NCI-H2196 (cell line): ENCODE results near the gene ZC3H14.

Experiments used
- DNase-seq: peaks from one replicate; lab custom pipeline; 2025; ENCODE audit not compliant: unreplicated experiment; lab: John Stamatoyannopoulos, UW

The ZC3H14 gene

DNA sequence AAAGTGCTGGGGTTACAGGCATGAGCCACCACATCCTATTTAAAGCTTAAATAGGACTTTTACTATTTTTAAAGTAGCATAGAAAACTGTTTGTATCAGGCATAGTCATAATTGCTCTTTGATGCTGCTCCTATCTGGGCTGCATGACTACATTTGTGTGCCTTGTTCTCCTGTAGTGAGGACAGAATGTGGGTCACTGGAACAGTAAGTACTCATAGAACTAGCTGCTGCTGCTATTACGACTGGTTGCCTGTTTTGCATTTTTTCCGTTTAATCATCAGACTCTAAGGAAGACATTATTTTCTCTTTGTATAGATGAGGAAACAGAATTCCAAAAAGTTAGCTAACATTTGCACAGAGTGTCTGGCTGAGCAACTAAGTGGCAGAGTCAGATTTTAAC is 42.8 kb downstream of the ZC3H14 start:
- no peak for DNase-seq

DNA sequence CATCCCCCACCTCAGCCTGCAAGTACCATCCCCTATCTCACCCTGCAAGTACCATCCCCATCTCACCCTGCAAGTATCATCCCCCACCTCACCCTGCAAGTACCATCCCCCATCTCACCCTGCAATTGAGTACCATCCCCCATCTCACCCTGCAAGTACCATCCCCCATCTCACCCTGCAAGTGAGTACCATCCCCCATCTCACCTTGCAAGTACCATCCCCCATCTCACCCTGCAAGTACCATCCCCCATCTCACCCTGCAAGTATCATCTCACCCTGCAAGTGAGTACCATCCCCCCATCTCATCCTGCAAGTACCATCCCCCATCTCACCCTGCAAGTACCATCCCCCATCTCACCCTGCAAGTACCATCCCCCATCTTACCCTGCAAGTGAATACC is 45.0 kb downstream of the ZC3H14 start:
- DNase-seq, result no peak

DNA sequence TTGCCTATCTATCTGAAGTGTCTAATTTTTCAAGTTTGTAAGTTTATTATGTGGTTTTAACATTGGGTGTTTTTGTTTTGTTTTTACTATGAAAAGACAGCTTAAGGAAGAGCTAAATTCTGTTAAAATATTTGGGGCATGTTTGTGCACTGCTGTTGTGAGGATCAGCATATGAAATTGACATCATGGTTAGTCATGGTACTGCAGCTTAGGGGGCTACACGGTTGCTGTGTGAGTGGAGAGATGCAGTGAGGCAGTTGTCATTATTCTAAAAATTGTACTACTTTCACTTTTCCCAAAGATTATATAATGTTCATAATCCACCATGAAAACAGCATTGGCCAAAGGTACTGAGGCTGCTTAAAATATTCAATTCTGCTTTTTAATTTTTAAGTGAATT is 49.0 kb downstream of the ZC3H14 start:
- DNase-seq, result no peak

DNA sequence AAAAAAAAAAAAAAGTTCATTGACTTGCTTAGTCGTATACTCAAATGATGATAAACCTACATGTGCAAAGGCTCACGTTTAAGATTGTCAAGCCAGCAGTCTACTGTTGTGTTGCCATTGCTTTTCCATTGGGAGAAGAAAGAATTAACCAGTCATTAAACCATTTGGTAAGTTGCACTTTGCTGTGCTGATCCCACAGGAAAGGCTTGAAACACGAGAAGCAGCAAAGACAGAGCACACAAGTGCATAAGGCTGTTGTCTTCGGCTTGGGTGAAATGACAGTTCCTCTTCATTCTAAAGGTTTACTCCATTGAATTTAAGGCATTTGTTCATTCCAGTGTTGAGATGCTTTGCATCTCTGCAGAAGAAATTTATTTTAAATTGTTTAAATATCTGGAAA is 50.1 kb downstream of the ZC3H14 start:
- no peak for DNase-seq

DNA sequence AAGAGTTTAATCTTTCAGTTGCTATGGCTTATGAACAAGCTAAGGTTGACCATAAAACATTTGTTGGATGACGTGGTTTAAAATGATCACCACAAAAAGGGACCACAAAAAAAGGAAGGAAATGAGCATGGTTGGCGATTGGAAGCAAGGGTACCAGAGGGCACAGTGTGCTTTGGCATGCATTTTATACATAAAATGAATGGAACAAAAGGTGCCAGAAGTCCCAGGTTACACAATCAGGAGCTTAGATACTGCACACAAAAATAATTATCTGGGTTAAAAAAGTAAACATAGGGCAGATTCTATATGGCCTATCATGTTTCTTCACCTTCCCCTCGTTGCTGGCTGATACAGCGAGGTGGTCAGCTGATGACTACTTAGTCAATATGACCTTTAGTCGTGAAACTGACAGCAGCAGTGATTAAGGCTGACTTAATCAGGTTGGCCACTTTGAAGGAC is 50.7 kb downstream of the ZC3H14 start:
- peak; percentile 20 for DNase-seq

DNA sequence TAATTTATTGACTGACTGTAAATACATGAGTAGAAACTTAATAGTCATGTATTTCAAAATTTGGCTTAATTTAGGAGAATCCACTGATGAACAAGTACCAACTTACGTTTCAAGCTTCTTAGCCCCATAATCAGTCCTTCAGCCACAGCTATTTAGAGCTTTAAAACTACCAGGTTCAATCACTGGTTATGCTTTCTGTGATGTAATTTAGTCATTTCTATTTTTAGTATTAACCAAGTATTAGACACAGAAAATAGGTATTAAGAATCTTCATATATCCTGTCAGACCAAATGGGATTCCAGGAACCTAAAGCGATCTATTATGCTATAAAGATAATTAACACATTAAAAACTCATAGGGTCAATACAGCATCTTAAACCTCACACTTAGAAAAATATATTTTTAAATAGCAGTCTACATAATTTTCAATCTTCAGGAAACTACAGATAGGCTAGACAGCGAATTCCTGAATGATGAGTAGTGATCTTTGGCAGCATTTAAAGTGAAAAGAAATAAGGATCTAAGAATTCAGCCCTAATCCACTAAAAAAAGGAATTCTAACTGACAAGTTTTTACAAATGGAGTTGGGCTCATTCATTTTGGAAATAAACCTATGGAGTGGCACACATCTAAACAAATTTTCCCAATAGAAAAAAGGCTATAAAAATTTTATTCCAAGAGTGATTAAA is 51.5 kb downstream of the ZC3H14 start:
- DNase-seq, result no peak

DNA sequence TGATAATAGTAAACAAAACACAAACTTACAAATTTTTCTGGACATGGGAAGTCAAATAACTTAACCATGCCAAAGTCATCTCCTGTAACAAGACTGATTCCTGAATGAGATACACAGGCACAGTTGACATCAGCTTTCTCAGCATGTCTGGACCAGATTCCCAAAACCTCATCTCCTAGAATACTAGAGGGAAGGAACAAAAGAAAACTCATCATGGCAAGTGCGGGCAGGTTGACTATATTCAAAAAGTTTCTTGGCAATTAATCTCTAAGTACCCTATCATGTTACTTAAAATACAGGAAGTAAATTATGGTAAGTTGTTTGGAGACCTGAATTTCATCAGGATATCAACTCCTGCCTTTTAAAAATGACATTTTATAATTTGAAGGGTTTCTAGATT is 53.9 kb downstream of the ZC3H14 start:
- DNase-seq, result no peak

DNA sequence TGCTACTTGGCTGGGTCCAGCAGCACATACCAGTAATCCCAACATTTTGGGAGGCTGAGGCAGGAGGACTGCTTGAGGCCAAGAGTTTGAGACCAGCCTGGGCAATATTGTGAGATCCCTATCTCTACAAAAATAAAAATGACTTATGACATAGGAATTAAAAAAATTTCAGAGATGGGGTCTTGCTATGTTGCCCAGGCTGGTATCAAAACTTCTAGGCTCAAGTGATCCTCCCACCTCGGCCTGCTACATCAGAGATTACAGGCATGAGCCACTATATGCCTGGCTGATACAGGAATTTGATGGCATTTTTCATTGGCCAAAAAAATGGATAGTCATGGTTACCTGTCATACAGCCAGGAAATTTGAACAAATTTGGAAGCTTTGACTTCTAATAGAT is 54.6 kb downstream of the ZC3H14 start:
- DNase-seq, result no peak

DNA sequence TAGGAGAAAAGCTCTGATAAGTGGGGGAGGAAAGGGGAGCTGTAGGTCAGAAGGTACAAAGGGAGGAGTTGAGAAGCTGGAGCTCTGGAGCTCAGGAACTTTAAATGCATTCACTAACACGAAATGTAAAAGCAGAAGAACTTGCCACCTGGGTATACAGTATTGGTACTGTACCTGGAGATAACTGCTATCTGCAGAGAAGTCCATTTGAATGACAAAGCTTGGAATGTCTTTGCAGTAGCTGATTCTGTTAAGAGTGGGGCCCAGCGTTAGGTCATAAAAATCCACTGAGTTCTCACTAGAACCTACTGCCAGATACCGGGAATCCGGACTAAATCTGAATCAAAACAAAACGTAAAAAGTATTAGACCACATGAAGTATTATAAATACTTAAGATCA is 55.6 kb downstream of the ZC3H14 start:
- no peak for DNase-seq

DNA sequence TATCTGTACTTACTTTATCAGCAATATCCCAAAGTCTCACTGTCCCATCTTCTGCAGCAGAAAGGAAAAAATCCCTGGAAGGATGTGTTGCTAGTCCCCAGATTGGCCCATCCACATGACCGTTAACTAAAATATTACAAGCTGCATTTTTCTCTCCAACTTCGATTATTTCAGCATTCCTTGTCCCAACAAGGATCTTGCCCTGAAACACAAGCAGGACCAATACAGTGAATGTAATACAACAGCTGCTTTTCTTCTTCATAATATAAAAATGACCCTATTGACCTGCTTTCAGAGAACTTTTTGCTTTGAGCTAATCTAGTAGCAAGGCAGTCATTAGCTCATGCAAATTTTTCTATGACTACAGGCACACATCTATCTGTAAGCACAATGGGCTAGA is 58.3 kb downstream of the ZC3H14 start:
- DNase-seq, result no peak

DNA sequence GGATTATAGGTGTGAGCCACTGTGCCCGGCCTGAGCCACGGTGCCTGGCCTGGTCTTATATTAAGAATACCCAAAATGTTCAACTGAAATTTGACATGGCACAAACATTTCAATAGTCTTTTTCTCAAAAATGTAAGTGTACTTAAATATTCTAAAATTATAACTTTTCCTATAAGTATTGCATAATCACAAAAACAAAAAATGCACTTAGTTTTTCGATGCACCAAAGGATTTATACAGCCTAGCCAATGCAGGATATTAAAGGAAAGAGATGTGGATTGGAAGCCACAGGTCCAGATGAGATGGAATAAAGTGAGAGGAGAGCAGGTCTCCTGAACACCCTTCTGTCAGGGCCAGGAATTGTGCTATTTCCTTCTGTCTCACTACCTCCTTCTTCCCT is 62.8 kb downstream of the ZC3H14 start:
- DNase-seq, result no peak

DNA sequence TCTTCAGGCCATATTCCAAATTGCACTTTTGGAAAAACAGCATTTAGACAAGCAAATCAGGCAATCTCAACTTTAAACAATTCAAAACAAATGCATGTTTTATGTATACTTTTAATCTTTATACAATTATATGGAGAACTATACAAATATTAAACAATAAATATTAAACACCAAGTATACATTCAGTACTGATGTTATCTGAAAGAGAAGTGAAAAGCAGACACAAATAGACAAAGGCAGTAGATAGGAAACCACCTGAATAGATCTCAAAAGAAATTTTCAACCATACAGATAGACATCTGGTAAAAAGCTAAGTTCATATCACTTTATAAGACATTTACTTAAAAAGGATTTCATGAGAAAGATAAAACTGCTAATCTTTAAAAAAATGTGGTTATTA is 65.2 kb downstream of the ZC3H14 start:
- DNase-seq, result no peak

DNA sequence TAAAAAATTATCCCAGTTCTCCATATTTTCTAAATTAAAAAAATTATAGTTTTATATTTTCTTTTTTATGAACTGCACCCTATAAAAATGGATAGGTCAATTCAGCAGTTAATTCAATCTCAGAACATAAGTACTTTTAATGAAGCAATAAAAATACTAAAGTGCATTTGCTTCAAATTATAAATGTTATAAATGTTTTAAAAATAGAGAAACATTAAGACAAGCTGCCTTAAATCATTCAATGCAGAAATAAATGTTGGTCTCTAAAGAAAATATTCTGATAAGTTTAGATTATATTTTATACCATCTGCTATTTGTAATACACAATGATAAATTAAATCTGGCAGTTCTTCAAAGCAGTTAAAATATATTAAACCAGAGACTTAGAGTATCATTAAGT is 65.6 kb downstream of the ZC3H14 start:
- no peak for DNase-seq

DNA sequence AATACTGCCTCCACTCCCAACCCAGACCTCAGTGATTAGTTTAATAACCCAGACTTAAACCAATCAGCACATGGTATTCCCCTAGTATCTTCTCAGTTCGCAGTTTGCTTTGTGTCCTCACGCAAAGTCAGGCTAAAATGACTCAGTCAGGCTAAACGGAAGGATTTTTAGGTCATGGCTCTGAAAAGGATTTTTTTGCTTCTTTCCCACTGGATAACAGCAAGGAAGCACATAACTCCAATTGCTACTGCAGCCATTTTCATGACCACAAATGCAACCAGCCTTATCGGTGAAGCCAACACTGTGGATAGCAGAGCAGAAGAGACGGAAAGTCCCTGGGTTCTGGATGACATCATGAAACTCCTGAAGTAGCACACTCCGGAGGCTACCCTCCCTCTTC is 67.7 kb downstream of the ZC3H14 start:
- no peak for DNase-seq

DNA sequence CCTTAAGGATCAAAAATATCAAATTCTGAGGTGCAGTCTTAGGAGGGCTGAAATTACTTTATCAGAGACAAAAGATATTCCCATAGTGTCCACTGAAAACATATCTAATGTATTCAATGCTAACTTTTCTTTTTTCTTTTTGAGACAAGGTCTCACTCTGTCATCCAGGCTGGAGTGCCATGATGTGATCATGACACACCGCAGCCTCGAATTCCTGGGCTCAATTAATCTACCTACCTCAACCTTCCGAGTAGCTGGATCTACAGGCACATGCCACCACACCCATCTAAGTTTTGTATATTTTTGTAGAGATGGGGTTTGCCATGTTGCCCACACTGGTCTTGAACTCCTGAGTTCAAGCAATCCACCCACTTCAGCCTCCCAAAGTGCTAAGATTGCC is 68.3 kb downstream of the ZC3H14 start:
- DNase-seq, result no peak

DNA sequence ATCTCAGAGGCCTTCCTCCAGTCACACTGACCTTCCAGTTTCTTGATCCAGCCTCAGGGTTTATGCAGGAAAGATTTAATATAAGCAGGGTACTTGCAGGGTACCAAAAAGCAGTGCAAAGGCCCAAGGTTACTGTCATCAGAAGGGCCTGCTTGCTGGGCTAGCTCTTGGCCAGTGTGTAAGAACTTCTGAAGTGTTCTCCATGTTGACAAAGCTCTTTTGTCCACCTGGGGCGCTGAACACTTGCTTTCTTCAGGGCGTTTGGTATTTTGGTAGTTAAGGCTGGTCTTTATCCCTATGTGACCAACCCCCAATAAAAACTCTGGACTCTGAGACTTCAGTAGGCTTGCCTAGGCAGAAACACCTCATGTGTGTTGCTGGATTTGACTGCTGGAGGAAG is 69.7 kb downstream of the ZC3H14 start:
- DNase-seq, result no peak

DNA sequence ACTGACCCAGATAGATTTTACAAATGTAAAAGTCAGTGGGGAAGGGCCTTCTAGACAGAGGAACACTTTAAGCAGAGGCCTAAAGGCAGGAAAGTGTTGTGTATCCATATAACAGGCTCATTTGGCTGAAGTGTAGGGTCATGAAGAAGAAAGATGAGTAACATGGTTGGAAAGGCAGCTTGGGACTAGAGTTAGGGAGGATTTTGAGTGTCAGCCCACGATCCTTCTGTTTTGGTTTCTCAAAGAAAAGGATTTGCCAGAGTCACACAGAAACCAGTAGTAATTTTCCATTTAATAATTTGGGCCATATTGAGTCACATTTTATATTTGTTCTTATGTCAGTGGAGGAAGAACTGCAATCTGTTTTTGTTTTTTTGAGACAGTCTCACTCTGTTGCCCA is 76.4 kb downstream of the ZC3H14 start:
- DNase-seq, result no peak

DNA sequence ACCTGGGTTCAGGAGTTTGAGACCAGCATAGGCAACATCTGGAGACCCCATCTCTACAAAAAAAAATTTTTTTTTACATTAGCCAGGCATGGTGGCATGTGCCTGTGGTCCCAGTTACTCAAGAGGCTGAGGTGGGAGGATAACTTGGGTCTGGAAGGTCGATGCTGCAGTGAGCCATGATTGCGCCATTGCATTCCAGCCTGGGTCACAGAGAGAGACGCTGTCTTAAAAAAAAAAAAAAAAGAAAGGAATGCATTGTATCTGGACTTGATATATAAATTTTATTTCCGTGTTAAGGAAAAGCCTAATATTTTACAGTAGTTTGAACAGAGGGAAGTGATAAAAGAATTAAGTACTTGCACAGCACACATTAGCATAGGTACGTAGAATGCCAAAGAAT is 97.2 kb downstream of the ZC3H14 start:
- DNase-seq, result no peak

DNA sequence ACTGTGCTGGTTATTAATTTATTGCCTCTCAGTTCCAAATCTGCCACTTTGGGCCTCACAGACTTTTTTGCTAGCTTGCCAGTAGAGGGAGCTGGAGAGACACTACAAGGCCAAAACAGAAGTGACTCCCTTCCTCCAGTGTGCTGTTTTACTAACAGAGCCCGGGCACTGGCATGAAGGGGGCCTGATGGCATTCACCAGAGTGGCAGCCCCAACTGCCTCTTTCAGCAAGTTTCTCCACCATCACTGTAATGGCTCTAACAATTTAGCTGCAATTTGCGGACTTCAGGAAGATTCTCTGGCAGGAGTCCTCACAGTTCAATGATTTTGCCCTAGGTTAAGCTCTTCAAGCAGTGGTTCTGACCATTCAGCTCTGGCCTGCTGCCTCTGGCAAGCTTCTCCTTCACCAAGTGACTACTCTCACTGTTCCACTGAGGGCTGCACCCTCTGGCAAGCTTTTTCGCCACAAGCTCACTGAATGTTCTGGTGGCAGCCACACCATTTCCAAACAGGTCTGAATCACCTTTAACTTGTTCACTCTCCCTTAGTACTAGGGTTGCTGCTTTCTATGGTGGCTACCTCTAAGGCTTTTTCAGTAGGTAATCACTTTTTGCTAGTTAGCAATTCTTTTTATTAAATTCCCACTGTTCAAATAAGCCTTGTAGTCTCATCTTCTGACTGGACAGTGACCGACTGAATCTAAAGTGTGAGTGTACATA is 104.9 kb downstream of the ZC3H14 start:
- peak; percentile 55 for DNase-seq

DNA sequence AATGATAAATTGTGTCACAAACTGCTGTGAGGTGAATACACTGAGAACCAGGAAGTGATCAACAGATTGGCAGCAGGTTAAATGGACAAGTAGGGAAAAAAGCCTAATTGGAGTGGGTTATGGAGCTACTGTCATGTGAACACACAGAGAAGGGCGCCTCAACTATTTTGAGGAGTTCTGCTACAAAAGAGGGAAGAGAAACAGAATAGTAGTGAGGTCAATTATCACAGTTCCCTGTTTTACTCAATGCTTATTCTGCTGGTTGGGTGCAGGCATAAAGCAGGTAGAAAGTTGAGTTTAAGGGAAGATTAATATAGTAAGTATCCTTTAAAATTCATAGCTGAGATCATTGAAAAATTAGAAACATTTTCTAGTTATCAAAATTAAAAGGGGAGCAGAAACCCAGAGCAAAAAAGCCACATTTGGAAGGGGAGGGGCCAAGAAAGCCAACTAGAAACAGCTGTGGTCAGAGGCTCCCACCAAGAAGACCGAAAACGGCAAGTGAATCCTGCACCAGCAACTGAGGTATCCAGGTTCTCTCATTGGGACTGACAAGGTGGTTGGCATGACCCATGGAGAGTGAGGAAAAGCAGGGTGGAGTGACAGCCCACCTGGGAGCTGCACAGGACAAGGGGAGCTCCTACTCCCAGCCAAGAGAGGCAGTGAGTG is 105.7 kb downstream of the ZC3H14 start:
- no peak for DNase-seq

DNA sequence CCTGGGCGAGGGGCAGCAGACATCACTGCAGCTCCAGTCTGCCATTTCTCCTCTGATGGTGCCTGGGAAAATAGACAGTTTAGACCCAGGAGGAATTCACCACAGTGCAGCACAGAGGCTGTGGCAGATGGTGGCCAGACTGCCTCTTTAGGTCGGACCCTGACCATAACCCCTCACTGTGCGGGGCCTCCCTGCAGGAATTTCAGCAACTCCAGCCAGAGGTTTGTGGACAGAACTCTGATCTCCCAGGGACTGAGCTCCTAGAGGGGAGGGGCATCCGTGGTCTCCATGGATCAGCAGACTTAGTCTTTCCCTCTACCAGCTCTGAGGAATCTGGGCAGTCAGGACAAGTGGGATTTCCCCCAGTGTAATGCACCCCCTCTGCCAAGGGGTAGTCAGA is 106.5 kb downstream of the ZC3H14 start:
- DNase-seq, result no peak
